Mesenchymal stem cell (in vitro differentiated cells and primary cell): ENCODE data around the gene LEF1. TPM values are rescaled to one million over a fixed set of nuclear protein-coding genes. Genes with fewer than 3 reads are reported as not detected.

Experiments used
- DNase-seq: peaks from one replicate; pipeline ENCODE4 v3.0.0-alpha.2; 2013
- H2AFZ ChIP-seq: one replicate; pipeline ENCODE4 v1.6.1; 2013; ENCODE audit warnings: low read depth, mild to moderate bottlenecking, control low read depth, inconsistent platforms, low read length, moderate library complexity
- H2AK5ac ChIP-seq: 2 replicates; pipeline ENCODE4 v1.6.1; 2013; ENCODE audit warnings: low read length, moderate library complexity, mild to moderate bottlenecking, inconsistent platforms; ENCODE audit not compliant: severe bottlenecking
- H2BK120ac ChIP-seq: one replicate; pipeline ENCODE4 v1.6.1; 2013; ENCODE audit warnings: low read depth, mild to moderate bottlenecking, inconsistent platforms, low read length, moderate library complexity
- H2BK12ac ChIP-seq, 2 experiments: one replicate each; pipeline ENCODE4 v1.6.1; 2013; ENCODE audit warnings: inconsistent platforms in 2 of 2, low read length in 2 of 2, mild to moderate bottlenecking in 2 of 2, moderate library complexity in 2 of 2, control low read depth in 1 of 2
- H2BK15ac ChIP-seq: one replicate; pipeline ENCODE4 v1.6.1; 2013; ENCODE audit warnings: mild to moderate bottlenecking, low read depth, inconsistent platforms; ENCODE audit not compliant: poor library complexity, severe bottlenecking
- H2BK5ac ChIP-seq: 2 replicates; pipeline ENCODE4 v1.6.1; 2013; ENCODE audit warnings: low read depth, mild to moderate bottlenecking, low read length, control low read depth, inconsistent platforms; ENCODE audit not compliant: poor library complexity, severe bottlenecking
- H3K14ac ChIP-seq, 2 experiments: one replicate each; pipeline ENCODE4 v1.6.1; 2013; ENCODE audit warnings: inconsistent platforms in 2 of 2, low read length in 2 of 2, control low read depth in 1 of 2, mild to moderate bottlenecking in 1 of 2, moderate library complexity in 1 of 2
- H3K18ac ChIP-seq, 2 experiments: one replicate each; pipeline ENCODE4 v1.6.1; 2013; ENCODE audit warnings: inconsistent platforms in 2 of 2, low read length in 2 of 2, control low read depth in 1 of 2, low read depth in 1 of 2, mild to moderate bottlenecking in 1 of 2
- H3K23ac ChIP-seq, 2 experiments: one replicate each; pipeline ENCODE4 v1.6.1; 2013; ENCODE audit warnings: inconsistent platforms in 2 of 2, low read length in 2 of 2, mild to moderate bottlenecking in 2 of 2, moderate library complexity in 2 of 2, control low read depth in 1 of 2
- H3K27ac ChIP-seq: 2 replicates; pipeline ENCODE4 v1.5.1; 2013; ENCODE audit warnings: mild to moderate bottlenecking, moderate library complexity, low read length, control low read depth, inconsistent platforms; ENCODE audit not compliant: poor library complexity, severe bottlenecking
- H3K27me3 ChIP-seq, 2 experiments: 2 replicates each; pipeline versions ENCODE4 v1.6.1 to v1.7.0; 2013; ENCODE audit warnings: low read length in 2 of 2, mild to moderate bottlenecking in 2 of 2, moderate library complexity in 2 of 2, control low read depth in 1 of 2, inconsistent platforms in 1 of 2; ENCODE audit not compliant: control insufficient read depth in 1 of 2, insufficient read depth in 1 of 2
- H3K36me3 ChIP-seq, 2 experiments: 2 replicates each; pipeline versions ENCODE4 v1.6.1 to v1.7.0; 2013; ENCODE audit warnings: low read length in 2 of 2, control low read depth in 1 of 2, inconsistent platforms in 1 of 2, low read depth in 1 of 2, mild to moderate bottlenecking in 1 of 2; ENCODE audit not compliant: insufficient read depth in 2 of 2, control insufficient read depth in 1 of 2
- H3K4ac ChIP-seq, 2 experiments: one replicate each; pipeline ENCODE4 v1.6.1; 2013; ENCODE audit warnings: inconsistent platforms in 2 of 2, low read length in 2 of 2, mild to moderate bottlenecking in 2 of 2, moderate library complexity in 2 of 2, control low read depth in 1 of 2, low read depth in 1 of 2
- H3K4me1 ChIP-seq: 2 replicates; pipeline ENCODE4 v1.6.1; 2013; ENCODE audit warnings: low read depth, low read length, control low read depth; ENCODE audit not compliant: control insufficient read depth, insufficient read depth
- H3K4me2 ChIP-seq: 2 replicates; pipeline ENCODE4 v1.6.1; 2013; ENCODE audit warnings: low read length, mild to moderate bottlenecking, inconsistent platforms; ENCODE audit not compliant: poor library complexity, severe bottlenecking
- H3K4me3 ChIP-seq, 2 experiments: 2 replicates each; pipeline versions ENCODE4 v1.5.1 to v1.7.0; 2013; ENCODE audit warnings: low read length in 2 of 2, mild to moderate bottlenecking in 2 of 2, control low read depth in 1 of 2, low read depth in 1 of 2; ENCODE audit not compliant: insufficient read depth in 1 of 2
- H3K79me1 ChIP-seq: replicated peaks from 2 replicates; pipeline ENCODE4 v1.6.1; 2013; ENCODE audit warnings: mild to moderate bottlenecking, control low read depth, low read length, inconsistent platforms; ENCODE audit not compliant: poor library complexity, severe bottlenecking
- H3K9ac ChIP-seq: 2 replicates; pipeline ENCODE4 v1.7.0; 2013; ENCODE audit warnings: mild to moderate bottlenecking, low read length, moderate library complexity
- H3K9me3 ChIP-seq: 2 replicates; pipeline ENCODE4 v1.7.0; 2013; ENCODE audit warnings: mild to moderate bottlenecking, low read length; ENCODE audit not compliant: control insufficient read depth
- H4K8ac ChIP-seq: one replicate; pipeline ENCODE4 v1.6.1; 2013; ENCODE audit warnings: inconsistent platforms, mild to moderate bottlenecking, low read length, moderate library complexity
- H4K91ac ChIP-seq: one replicate; pipeline ENCODE4 v1.6.1; 2013; ENCODE audit warnings: mild to moderate bottlenecking, low read length, inconsistent platforms
- WGBS: methylation state at CpG from one replicate; pipeline ENCODE4 v1.1.7; 2013; ENCODE audit warnings: mixed read lengths; 5-methylcytosine and 5-hydroxymethylcytosine counted together
- polyA plus RNA-seq, 2 experiments: library from polyadenylated mRNA; stranded (reverse); fragments of 200-250 nt; gene quantifications; one replicate each; pipeline ENCODE4 v1.2.3, GENCODE V29; 2013

Gene LEF1
- polyA plus RNA-seq (2013, experiment 1 of 2), result 11.8 TPM
- polyA plus RNA-seq (2013, experiment 2 of 2), result 10.3 TPM

GRCh38 chr4:108168671-108169523, at the start of gene LEF1:
Gene LEF1 (minus strand): TSS chr4:108168932. CDS start chr4:108167767, 1,165 bp downstream.
- Histone ChIP-seq H2BK12ac (peak within 1 kb of the TSS in 1 of 2 experiments; percentile 61), H2BK15ac (peak within 1 kb of the TSS; percentile 79), H2AFZ (peak within 1 kb of the TSS; percentile 32), H3K4me2 (peak within 1 kb of the TSS; percentile 98), H3K79me1 (peaks cover 2% of the 10 kb centered on the region), H3K9ac (peak within 1 kb of the TSS; percentile 60), H3K18ac (peak within 1 kb of the TSS; percentile 41 to 48), H3K27ac (no peak within 1 kb of the TSS), H4K91ac (no peak within 1 kb of the TSS), H3K27me3 (peaks cover 41 to 93% of the 10 kb centered on the region in 2 experiments), H2AK5ac (no peak within 1 kb of the TSS), H3K23ac (peak within 1 kb of the TSS in 1 of 2 experiments; percentile 67), H3K9me3 (no peaks in the 10 kb centered on the region), H2BK120ac (no peak within 1 kb of the TSS), H3K14ac (peak within 1 kb of the TSS in 1 of 2 experiments; percentile 28), H4K8ac (peak within 1 kb of the TSS; percentile 6), H3K36me3 (no peaks in the 10 kb centered on the region), H2BK5ac (no peak within 1 kb of the TSS), H3K4ac (no peak within 1 kb of the TSS), H3K4me1 (peaks cover 23% of the 10 kb centered on the region), H3K4me3 (peak within 1 kb of the TSS; percentile 66 to 84)
- peak; percentile 65 for DNase-seq
- WGBS, result 0% methylated on average over 24 of the region's 61 CpGs

DNA sequence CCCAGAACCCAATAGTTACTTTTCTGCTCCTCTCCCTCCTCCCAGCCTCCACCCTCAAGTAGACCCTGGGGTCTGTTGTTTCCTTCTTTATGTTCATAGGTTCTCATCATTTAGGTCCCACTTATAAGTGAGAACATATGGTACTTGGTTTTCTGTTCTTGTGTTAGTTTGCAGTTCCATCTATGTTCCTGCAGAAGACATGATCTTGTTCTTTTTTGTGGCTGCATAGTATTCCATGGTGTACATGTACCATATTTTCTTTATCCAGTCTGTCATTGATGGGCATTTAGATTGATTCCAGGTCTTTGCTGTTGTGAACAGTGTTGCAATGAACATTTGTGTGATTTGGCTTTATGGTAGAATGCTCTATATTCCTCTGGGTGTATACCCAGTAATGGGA, 47.8 kb upstream of the LEF1 start:
- Histone ChIP-seq H2BK15ac (no peak overlapping the region), H3K36me3 (no peaks in the 10 kb centered on the region), H3K4me3 (no peak overlapping the region), H3K79me1 (no peaks in the 10 kb centered on the region), H2BK5ac (no peak overlapping the region), H2BK120ac (no peak overlapping the region), H3K4me2 (no peak overlapping the region), H3K23ac (no peak overlapping the region), H3K27me3 (no peaks in the 10 kb centered on the region), H3K4me1 (no peaks in the 10 kb centered on the region), H2BK12ac (no peak overlapping the region), H3K27ac (no peak overlapping the region), H3K9ac (no peak overlapping the region), H2AK5ac (no peak overlapping the region), H3K18ac (no peak overlapping the region), H2AFZ (no peak overlapping the region), H4K8ac (no peak overlapping the region), H3K9me3 (no peaks in the 10 kb centered on the region), H4K91ac (no peak overlapping the region), H3K4ac (no peak overlapping the region), H3K14ac (no peak overlapping the region)
- no peak for DNase-seq

GRCh38 chr4:108215055-108215454, 46.3 kb upstream of the LEF1 start:
- no peak overlapping the region for H2BK5ac ChIP-seq
- H3K9ac ChIP-seq, result no peak overlapping the region
- no peak overlapping the region for H3K23ac ChIP-seq
- H2AK5ac ChIP-seq, result no peak overlapping the region
- no peaks in the 10 kb centered on the region for H3K27me3 ChIP-seq
- H2AFZ ChIP-seq, result no peak overlapping the region
- 100% methylated on average over 3 of the region's 4 CpGs for WGBS
- no peak overlapping the region for H4K8ac ChIP-seq
- no peaks in the 10 kb centered on the region for H3K4me1 ChIP-seq
- no peak overlapping the region for H3K4ac ChIP-seq
- no peak overlapping the region for H3K14ac ChIP-seq
- no peak overlapping the region for H4K91ac ChIP-seq
- H3K9me3 ChIP-seq, result no peaks in the 10 kb centered on the region
- H2BK12ac ChIP-seq, result no peak overlapping the region
- H3K27ac ChIP-seq, result no peak overlapping the region
- no peak overlapping the region for H3K4me3 ChIP-seq
- no peak overlapping the region for H2BK120ac ChIP-seq
- no peak overlapping the region for H3K18ac ChIP-seq
- no peaks in the 10 kb centered on the region for H3K36me3 ChIP-seq
- no peaks in the 10 kb centered on the region for H3K79me1 ChIP-seq
- H2BK15ac ChIP-seq, result no peak overlapping the region
- H3K4me2 ChIP-seq, result no peak overlapping the region
- no peak for DNase-seq

DNA sequence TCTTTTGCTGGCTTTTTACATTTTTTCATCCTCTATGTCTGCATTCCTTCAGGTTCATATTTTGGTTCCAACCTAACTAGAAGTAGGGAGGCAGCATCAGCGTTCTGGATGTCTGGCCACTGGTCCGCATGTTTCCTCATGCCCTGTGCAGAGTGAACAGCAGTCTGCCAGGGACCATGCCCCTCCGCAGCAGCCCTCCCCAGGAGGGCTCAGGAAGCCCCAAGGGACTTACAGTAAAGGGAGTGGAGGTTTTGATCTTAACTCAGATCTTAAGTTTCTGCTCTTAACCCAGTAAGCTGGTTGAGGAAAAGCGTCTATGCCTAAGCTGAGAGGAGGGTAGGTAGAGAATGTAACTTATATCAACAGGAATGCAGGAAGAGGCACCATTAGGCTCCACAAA, 45.0 kb upstream of the LEF1 start:
- Histone ChIP-seq H2BK120ac (no peak overlapping the region), H3K4ac (no peak overlapping the region)
- 88% methylated on average over 3 of the region's 4 CpGs for WGBS

More for the DNA sequence above, 45.0 kb upstream of the LEF1 start:
- Histone ChIP-seq H3K18ac (no peak overlapping the region), H3K27ac (no peak overlapping the region), H3K9ac (no peak overlapping the region), H3K4me3 (no peak overlapping the region), H2AK5ac (peak overlapping the region; percentile 27), H4K8ac (no peak overlapping the region), H3K4me2 (no peak overlapping the region), H4K91ac (no peak overlapping the region), H3K36me3 (no peaks in the 10 kb centered on the region), H2BK15ac (no peak overlapping the region), H2BK12ac (no peak overlapping the region), H3K79me1 (no peaks in the 10 kb centered on the region), H2AFZ (no peak overlapping the region), H3K14ac (no peak overlapping the region), H3K4me1 (no peaks in the 10 kb centered on the region), H2BK5ac (no peak overlapping the region), H3K9me3 (no peaks in the 10 kb centered on the region), H3K27me3 (no peaks in the 10 kb centered on the region), H3K23ac (no peak overlapping the region)
- DNase-seq, result no peak
